ENCODE results near the gene MCTP1. TPM values are rescaled to one million over a fixed set of nuclear protein-coding genes. Genes with fewer than 3 reads are reported as not detected.

MCTP1 gene
- total RNA-seq, 1 experiment from 2014 or later: 2.5 TPM

DNA sequence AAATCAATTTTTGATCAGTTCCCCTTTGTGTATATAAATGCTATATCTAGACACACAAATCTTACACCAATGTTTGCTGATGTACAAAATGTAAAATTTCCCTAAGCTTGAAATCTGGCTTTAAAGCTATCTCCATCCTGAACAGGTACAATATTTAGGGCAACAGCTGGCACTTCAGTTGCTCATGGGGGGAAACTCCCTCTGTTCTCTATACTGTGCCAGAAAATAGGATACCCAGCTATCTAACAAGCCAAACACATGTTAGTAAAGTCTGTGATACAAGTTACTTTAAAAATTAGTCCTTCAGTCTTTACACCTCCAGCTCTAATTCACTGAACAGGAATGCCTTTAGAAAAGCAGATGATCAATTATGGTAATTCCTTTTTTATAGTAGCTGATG, 474.6 kb downstream of the MCTP1 start:
- no peaks in the 10 kb centered on the region for H3K27me3 ChIP-seq (ENCODE audit: insufficient read depth, low read length)
- no peak overlapping the region for H3T11ph ChIP-seq (ENCODE audit: low read length)
- H4K91ac ChIP-seq (ENCODE audit: insufficient read length, low read depth, low read length): no peak overlapping the region
- no peak overlapping the region for H3K14ac ChIP-seq (ENCODE audit: insufficient read depth, low read length)
- Mint-ChIP-seq H3K36me3 (ENCODE audit: insufficient read depth in 1 of 3, low read depth in 3 of 3) (no peaks in the 10 kb centered on the region), H3K4me1 (peaks cover 0 to 2% of the 10 kb centered on the region in 2 experiments; a peak in 1 of 4 replicates), H3K9me3 (no peaks in the 10 kb centered on the region), H3K4me3 (no peak overlapping the region), H3K27ac (no peak overlapping the region), H3K27me3 (ENCODE audit: low read depth) (no peaks in the 10 kb centered on the region)
- DNase-seq: no peak
- H2BK15ac ChIP-seq (ENCODE audit: low read depth, low read length): no peak overlapping the region
- H3K9me3 ChIP-seq (ENCODE audit: control insufficient read depth, low read depth, low read length): no peaks in the 10 kb centered on the region
- H3K79me2 ChIP-seq (ENCODE audit: insufficient read depth, low read length): no peaks in the 10 kb centered on the region
- H3K18ac ChIP-seq (ENCODE audit: insufficient read length, low read depth, low read length): no peak overlapping the region
- no peaks in the 10 kb centered on the region for H3K23me2 ChIP-seq (ENCODE audit: insufficient read length, low read depth, low read length, poor library complexity, severe bottlenecking)
- H2BK12ac ChIP-seq (ENCODE audit: insufficient read length, low read depth, low read length): no peak overlapping the region
- no peak overlapping the region for H2BK20ac ChIP-seq (ENCODE audit: low read depth, low read length, poor library complexity, severe bottlenecking)
- H4K5ac ChIP-seq (ENCODE audit: insufficient read length, low read depth, low read length): no peak overlapping the region
- H3K4ac ChIP-seq (ENCODE audit: low read depth, low read length): no peak overlapping the region
- H3K27ac ChIP-seq (ENCODE audit: insufficient read length, low read depth, low read length): no peak overlapping the region
- H3K56ac ChIP-seq (ENCODE audit: insufficient read length, low read depth, low read length): no peak overlapping the region
- TF ChIP-seq, protein P1, sequence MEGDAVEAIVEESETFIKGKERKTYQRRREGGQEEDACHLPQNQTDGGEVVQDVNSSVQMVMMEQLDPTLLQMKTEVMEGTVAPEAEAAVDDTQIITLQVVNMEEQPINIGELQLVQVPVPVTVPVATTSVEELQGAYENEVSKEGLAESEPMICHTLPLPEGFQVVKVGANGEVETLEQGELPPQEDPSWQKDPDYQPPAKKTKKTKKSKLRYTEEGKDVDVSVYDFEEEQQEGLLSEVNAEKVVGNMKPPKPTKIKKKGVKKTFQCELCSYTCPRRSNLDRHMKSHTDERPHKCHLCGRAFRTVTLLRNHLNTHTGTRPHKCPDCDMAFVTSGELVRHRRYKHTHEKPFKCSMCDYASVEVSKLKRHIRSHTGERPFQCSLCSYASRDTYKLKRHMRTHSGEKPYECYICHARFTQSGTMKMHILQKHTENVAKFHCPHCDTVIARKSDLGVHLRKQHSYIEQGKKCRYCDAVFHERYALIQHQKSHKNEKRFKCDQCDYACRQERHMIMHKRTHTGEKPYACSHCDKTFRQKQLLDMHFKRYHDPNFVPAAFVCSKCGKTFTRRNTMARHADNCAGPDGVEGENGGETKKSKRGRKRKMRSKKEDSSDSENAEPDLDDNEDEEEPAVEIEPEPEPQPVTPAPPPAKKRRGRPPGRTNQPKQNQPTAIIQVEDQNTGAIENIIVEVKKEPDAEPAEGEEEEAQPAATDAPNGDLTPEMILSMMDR (conservative IDR thresholded peaks at IDR 0.05): no peak
- H3K9ac ChIP-seq (ENCODE audit: extremely low read depth, insufficient read length, low read length): no peak overlapping the region
- H4K8ac ChIP-seq (replicated peaks; ENCODE audit: insufficient read length, low read depth, low read length): no peak overlapping the region
- no peak overlapping the region for H2AK5ac ChIP-seq (ENCODE audit: insufficient read length, low read length)
- no peaks in the 10 kb centered on the region for H3K79me1 ChIP-seq (ENCODE audit: insufficient read depth, low read depth, low read length, poor library complexity, severe bottlenecking)
- no peak overlapping the region for H3K23ac ChIP-seq (ENCODE audit: insufficient read length, low read depth, low read length)
- H3K4me2 ChIP-seq (ENCODE audit: insufficient read depth, insufficient read length, low read length): no peak overlapping the region
- H2BK120ac ChIP-seq (ENCODE audit: low read depth, low read length, poor library complexity, severe bottlenecking): no peak overlapping the region
- H2AFZ ChIP-seq (ENCODE audit: low read length): no peak overlapping the region
- no peak overlapping the region for H2BK5ac ChIP-seq (ENCODE audit: insufficient read length, low read length)
- no peaks in the 10 kb centered on the region for H4K20me1 ChIP-seq (ENCODE audit: control insufficient read depth, insufficient read depth, insufficient read length)
- H3K4me1 ChIP-seq (ENCODE audit: insufficient read depth, low read length): no peaks in the 10 kb centered on the region

Data from H9 (cell line).